Measurements from ENCODE around the gene ZNF277.

The ZNF277 gene

GRCh38 chr7:112185005-112185834 lies 21.3 kb upstream of the ZNF277 start:
- no peak for DNase-seq

GRCh38 chr7:112186300-112186699 lies 20.2 kb upstream of the ZNF277 start:
- DNase-seq = no peak

DNA sequence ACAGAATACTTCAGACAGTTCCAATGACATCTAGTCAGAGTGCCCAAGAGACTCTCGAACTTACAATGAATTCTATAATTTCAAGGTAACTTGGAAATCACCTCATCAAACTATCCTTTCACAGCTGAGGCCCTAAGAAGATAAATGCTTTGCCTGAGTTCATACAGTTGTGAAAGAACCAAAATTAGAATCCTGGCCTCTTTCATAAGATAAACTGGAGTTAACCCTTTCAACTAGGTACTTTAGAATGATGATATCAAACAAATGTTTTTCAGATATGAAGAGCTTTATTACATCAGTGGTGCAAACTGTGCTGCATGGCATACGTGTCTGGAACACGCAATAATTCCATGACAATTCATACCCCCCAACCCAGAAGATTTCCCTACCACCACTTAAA lies 18.2 kb upstream of the ZNF277 start:
- DNase-seq = no peak

- no peak for DNase-seq
Measured at GRCh38 chr7:112189691-112190090, 16.8 kb upstream of the ZNF277 start.

- no peak for DNase-seq
Measured at GRCh38 chr7:112190120-112190519, 16.4 kb upstream of the ZNF277 start.

GRCh38 chr7:112192236-112193154 lies 14.0 kb upstream of the ZNF277 start:
- DNase-seq = no peak

DNA sequence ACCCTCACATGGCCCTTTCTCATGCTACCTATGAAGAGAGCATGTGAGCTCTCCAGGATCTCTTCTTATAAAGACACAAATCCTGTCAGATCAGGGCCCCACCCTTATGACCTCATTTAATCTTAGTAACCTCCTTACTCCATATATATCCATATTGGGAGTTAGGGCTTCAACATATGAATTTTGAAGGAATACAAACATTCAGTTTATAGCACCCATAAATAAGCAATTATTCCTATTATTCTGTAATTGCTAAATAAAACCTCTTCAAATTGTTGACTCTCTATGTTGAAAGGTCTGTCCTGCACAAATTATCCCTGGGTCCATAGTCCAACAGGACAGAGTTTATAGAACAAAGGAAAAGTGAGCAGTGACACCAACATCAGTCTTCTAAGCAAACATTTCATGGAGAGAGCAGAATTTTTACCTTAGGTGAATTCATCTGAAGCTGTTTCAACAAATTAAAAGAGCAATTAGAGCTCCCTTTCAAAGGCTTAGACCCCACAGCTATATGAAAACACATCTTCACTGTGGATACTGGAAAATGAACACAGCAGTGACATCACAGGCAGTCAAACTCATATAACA lies 12.5 kb upstream of the ZNF277 start:
- DNase-seq = no peak

DNA sequence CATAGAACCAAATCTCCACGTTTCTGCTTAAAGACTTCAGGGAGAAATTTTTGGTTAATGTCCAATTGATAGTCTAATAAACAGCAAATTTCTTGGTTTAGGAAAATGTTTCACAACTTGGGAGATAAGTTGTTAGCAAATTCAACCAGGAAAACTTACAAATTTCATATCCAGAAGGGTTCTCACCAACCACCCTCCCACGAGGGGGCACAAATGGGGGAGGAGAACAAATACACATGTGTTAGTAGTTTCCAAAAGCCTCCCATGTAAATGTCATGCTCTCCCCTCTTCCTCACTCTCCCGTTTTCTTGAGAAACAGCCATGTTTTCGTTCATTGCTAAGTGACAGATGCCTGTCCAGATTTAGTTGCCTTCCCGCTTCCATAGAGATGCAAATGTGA lies 10.8 kb upstream of the ZNF277 start:
- no peak for DNase-seq

DNA sequence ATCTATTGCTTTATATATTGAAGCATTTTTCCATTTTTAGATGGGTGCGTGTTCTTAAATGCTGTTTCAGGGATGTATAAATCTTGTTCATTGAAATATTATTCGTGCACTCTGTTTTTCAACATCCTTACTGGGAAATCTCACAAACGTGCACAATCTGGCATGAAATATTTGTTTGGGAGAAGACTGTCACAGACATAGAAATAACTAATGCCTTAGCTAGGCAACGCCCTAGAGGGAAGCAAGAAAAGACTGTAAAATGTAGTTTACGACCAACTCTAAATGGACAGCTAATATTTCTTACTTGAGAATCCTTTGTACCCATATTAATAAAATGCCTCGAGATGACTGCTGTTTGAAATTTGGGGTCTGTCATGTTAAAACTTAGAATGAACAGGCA lies 9.2 kb upstream of the ZNF277 start:
- DNase-seq = no peak

- no peak for DNase-seq
Measured at GRCh38 chr7:112199035-112199655, 7.3 kb upstream of the ZNF277 start.

DNA sequence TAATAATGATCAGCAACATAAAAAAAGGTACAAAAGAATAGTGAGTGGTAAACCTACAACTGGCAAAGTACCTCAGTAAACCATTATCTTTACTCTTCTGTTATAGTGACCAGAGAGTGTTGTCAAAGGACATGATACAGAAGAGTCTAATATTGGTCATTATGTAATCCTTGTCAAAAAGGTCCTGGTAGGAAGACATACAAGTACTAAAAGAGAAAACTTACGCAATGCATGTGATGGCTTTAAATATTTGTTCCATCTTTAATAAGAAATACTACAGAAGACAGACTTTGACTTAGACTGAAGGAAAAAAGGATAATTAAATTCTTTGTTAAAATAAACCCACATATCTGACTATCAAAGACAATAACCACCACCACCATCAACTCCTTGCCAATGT lies 6.8 kb upstream of the ZNF277 start:
- DNase-seq = no peak

DNA sequence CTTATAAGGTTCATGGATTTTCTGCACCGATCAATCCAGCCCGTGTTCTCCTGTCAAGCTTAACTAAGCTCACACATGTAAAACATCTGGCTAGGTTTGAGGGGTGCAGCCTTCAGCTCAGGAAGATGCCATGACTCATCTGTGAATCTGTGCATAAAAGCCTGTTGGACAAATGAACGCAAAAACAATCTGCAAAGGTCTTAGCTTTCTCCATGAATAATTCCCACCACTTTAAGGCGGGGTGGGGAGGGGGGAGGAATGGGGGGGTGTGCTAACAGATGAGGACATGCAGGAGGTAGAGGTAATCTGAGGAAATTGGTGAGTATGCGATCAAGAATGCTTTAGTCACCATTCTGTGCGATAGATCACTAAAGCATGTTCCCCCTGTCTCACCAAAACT lies 5.1 kb upstream of the ZNF277 start:
- no peak for DNase-seq

DNA sequence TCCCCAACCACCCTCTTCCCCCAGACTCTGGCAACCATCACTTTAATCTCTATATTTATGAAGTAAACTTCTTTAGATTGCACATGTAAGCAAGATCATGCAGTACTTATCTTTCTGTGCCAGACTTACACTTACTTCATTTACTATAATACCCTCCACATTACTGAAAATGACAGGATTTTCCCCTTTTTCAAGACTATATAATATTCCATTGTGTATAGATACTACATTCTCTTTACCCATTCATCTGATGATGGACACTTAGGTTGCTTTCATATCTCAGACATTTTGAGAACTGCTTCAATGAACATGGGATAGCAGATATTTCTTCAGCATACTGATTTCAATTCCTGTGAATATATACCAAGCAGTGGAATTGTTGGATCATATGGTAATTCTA lies 4.7 kb upstream of the ZNF277 start:
- no peak for DNase-seq

DNA sequence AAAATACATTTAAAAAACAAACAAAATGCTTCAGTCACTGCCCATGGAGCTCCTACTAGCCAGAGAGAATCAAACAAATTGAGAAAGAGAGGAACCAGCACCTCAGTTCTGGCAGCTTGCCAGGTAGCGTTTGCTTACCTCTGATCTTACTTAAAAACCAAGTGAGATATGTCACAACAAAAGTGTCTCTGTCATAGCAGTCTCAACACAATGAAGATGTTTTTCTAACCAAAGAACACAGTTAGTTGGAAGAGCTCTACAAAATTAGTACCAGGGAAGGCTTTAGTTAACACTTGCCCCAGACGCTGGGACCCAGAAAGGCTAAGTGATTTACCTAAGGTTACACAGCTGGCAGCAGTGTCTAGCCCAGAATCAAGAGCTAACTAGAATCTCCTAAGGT lies 3.7 kb upstream of the ZNF277 start:
- DNase-seq = peak; percentile 13

DNA sequence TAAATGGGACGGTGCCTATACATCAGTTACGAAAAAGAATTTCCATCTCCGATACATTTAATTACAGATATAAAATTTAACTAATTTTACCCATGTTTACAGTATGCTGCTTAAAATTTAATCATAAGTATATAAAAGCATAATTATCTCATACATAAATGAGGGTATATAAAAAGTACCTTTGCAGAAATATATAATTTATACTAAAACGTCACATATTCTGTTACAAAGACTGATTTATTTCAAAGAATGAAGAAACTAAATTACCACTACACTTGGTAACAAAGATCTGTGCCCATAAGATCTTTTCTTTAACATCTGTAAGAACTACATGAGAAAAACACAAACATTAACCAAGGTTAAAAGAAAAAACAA lies 3.1 kb upstream of the ZNF277 start:
- DNase-seq = no peak

DNA sequence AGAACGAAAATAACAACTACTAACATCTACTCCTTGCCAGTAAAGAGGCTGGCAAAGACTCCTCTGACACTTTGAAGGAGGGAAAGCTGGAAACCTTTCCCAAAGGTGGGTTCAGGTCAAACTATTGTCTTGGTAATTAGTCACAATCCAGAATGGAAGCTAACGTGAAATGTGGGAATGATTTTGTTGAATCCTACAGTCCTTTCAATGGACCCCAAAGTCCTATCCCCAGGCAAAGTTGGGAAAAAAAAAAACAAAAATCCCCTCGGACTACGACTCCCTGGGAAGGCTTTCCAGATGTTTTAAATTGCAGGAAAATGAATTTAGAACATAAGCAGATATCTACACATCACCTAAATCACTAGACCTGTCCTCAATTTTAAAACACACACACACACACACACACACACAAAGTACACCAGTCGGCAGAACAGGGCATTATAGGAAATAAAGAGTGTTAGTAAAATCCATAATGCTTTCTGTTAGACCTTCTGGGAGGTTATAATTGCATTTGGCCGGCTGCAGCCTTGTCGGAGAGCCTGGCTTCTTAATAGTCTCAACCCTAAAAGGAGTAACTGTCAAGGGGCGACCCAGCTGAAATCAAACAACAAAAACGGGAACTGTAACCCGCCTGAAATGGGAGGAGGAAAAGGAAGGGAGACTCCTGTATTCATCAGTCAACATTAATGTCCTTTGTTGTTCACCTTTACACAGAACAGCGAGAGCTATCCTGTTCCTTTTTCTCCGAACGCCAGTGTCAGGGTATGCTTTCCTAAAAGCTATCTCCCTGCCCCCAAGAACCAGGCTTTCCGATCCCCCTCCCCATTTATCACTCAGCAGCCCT lies 1.8 kb upstream of the ZNF277 start:
- no peak for DNase-seq

- DNase-seq = peak; percentile 6
Measured at GRCh38 chr7:112205343-112206237, 905 bp upstream of the ZNF277 start.

DNA sequence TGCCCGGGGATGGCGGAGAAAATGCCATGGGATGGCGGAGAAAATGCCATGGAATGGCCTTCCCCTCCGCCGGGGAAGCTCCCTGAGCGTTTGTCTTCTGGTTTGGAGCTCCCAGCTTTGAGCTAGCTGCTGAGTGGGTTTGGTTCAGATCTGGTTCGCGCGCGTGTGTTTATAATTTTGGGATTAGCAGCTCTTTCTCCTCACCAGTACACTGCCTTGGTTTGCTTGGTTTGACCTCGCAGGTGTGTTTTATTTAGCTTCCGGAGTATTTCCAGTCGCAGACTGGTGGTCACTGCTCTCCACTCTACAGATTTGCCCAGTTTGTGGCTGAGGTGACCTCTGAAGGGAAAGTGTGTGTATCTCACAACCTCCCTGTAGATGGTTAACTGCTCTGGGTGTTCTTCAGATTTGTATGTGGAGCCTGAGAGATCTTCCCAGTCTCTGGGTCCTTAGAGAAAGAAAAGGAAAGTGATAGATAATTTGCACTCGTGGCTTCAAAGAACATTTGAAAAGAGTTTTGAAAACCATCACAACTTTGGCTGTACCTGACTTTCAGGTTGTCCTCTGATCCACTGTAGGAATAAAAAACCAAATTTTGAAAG lies 597 bp downstream of the ZNF277 start:
- peak; percentile 9 for DNase-seq

DNA sequence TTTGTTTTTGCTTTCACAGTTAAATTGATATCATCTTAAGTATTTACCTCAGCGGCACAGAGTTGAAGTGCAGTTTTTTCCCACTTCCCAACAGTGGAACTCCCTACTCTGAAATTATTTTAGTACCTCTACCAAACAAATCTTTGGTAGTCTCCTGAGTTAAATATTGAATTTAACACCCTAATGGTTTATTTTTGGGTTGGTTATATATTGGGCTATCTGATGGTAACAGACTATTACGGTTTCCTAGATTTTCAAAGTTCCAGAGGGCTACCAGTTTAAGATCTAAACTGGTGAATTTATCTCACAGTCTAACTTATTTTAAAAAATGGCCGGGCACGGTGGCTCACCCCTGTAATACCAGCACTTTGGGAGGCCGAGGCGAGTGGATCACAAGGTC lies 1.3 kb downstream of the ZNF277 start:
- DNase-seq = no peak

- no peak for DNase-seq
Measured at GRCh38 chr7:112211348-112211907, 4.9 kb downstream of the ZNF277 start.
